HG03565 (cell line): ENCODE data around the gene CCDC102B.
"Not testable (repeated sequence)": the region's sequence is repeated elsewhere in the genome, so short reads cannot be mapped to it uniquely, and the experiment has no call there.

Source experiments
- ATAC-seq: cut with Tn5 transposase; IDR thresholded peaks from one replicate; pipeline ENCODE4 v1.9.1; 2021; ENCODE audit warnings: mild to moderate bottlenecking, moderate library complexity; ENCODE audit not compliant: unreplicated experiment

Gene CCDC102B

DNA sequence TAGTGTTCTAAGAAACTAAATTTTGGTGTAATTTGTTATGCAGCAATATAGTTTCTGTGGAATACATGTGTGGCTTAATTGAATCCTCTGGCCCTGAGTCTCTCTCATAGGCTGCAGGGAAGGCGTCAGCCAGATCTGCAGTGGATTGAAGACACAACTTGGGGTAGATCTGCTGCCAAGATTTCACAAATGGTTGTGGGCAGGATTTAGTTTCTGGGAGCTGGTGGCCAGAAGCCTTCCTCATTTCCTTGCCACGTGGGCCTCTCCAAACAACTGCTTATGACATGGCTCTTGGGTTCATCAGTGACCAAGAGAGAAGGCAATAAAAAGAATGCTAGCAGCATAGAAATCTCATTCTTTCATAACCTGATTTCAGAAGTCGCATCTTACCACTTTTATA lies 28.2 kb downstream of the CCDC102B start:
- no peak for ATAC-seq

- no peak for ATAC-seq
These were observed 32.6 kb downstream of the CCDC102B start for GRCh38 chr18:68830256-68831045.

DNA sequence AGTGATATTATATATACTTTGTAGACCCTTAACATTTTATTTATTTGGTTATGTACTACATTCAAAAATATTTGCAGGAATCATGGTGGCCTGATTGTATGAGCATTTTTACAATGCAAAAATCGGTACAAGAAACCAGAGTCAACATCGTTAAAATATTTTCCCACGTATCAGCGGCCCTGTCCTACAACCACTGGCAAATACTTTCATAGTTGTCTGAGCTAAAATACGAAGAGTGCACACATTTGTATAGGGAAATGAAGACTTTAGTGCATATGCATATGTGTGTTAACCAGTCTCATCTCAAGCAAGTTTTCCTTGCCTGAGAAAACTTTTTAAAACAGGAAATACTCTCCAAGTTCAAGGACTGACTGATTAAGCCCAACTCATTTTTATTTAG lies 35.9 kb downstream of the CCDC102B start:
- no peak for ATAC-seq

DNA sequence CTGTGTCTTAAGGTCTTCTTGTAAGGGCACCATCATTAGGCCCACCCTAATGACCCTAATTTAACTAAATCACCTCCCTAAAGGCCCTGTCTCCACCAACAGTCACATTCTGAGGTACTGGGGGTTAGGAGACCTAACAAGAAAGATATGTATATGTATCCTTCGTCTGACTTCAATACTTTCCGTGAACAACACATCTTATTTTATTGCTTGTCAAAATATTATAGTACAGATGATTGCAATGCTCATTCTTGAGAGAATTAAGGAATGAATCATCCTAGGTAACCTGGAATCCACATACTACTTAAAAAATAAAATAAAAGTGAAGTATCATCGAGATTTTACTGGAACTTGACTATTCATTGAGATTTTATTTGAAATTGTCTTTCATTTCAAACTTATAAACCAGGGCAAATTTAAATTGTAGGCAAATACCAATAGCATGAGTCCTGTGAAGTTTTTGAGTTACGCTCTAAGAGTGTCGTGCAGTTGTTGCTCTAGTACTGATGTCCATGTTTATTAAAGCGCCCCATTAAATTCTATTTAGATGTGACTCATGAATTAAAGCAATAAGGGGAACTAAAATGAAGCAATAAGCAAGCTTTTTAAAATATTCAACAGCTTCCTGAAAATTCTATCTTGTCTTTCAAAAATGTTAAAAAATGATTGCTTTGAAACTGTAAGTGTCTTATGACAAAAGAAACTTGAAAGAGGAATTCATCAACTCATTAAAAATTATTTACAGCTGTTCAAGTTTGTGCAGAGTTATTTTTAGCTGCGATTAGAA lies 40.0 kb downstream of the CCDC102B start:
- ATAC-seq: no peak

DNA sequence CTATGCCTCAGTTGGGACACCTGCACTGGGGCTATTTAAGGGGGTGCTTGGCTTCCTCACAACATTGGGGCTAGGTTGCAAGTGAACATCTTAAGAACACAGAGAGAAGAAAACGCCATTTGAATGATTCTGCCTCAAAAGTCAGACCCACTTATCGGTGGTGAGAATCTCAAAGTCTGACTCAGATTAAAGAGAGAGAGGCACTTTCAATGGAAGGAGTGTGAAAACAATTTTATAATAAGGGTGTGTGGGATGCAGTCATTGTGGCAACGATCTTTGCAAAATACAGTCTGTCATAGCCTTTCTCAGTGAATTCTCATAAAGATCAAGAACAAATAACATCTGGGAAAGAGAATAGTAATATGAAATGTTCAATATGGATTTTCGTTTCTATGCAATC lies 41.8 kb downstream of the CCDC102B start:
- no peak for ATAC-seq

- no peak for ATAC-seq
These were observed 42.8 kb downstream of the CCDC102B start for GRCh38 chr18:68840554-68841263.

GRCh38 chr18:68841301-68841700 lies 43.4 kb downstream of the CCDC102B start:
- no peak for ATAC-seq

- no peak for ATAC-seq
These were observed 45.1 kb downstream of the CCDC102B start for GRCh38 chr18:68842951-68843350.

DNA sequence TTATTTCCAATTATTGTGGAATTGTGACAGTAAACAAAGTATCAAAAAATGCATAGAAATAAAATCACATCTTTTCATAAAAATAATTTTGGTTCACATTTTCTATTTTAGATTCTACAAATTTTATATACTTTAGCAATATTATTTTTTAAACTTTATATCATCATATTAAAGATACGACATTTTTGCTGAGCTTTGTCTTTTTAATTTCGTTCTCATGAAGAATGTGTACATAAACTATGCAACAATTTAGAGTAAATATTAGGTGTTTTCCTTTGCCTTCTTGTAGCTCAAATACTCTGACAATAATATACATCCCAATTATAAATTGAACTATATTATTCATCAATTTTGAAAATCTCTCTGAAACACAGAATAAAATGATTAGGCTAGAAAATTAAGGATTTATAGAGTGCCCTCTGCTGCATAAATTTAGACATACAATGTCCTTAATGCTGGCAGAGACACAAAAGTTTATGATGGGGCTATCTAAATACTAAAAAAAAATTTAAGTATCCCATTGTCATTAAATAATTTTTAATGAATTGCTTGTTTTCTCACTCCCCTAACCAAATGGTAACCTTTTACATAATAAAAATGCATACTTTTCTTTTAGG lies 45.7 kb downstream of the CCDC102B start:
- ATAC-seq: no peak

DNA sequence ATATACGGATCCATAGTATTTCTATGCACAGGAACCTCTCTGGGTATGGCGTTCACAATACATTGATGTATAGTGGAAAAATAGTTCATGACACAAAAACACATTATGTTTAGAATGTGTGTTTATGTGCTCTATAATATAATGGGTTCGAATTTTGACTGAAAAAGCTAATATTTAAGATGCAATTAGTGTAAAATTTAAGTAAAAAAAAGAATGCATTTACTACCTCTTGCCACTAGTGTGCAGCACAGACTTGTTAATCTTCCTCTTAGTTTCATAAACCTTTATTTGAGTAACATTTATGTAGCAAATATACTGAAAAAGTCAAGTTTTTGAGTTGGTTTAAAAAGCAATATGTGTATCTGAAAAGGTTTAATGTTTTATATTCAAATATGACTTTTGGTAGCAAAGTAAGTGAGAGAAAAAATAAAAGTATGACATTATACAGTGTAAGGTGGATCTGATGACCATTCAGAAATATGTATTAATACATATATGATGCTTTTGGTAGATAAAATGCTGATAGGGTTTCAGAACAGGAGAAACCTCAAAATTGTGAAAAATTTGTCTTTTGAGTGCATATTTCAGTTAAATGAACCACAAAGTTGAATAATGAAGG lies 49.4 kb downstream of the CCDC102B start:
- ATAC-seq: peak; percentile 62

- ATAC-seq: no peak
These were observed 50.4 kb downstream of the CCDC102B start for GRCh38 chr18:68848242-68848641.

DNA sequence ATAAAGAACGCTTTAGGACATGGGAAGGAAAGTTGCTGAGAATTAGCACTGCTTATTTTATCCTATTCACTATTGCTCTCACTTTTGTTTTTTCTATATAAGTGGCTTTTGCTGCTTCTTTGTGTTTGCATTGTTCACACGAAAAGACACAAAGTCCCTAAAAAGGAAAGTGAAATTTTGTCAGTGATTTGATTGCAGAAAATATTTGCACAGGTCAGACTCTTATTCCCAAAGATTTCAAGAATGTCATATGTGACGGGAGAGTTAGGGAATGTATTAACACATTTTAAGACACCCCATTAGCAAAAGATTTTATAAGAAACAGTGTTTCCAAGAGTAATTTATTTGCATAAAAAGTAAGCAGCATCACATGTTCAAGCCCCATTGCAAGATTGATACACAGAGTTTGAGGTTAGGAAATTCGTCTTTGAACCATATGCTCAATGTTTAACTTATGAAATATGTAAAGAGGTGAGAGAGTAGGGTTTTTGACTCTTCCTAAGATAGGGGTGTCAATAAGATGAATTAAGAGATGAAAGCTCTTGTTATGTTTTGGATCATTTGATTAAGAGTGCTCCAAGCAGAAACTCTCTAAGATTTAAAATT lies 57.0 kb downstream of the CCDC102B start:
- no peak for ATAC-seq

DNA sequence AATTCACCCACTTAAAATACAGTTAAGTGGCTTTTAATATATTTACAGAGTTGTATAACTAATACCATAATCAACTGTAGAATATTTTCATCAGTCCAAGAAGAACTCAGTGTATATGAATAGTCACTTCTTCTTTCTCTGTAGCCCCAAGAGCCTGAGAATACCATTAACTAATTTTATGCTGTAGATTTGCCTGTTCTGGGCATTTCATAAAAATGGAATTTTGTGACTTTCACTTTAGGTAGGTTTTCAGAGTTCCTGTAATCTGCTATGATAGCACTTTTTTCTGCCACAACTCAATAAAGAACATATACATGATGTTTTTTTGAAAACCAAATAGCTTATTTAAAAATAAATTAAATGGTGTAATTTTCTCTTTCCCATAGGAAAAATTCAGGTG lies 57.6 kb downstream of the CCDC102B start:
- ATAC-seq: no peak

- ATAC-seq: no peak
These were observed 63.5 kb downstream of the CCDC102B start for GRCh38 chr18:68861365-68861764.

DNA sequence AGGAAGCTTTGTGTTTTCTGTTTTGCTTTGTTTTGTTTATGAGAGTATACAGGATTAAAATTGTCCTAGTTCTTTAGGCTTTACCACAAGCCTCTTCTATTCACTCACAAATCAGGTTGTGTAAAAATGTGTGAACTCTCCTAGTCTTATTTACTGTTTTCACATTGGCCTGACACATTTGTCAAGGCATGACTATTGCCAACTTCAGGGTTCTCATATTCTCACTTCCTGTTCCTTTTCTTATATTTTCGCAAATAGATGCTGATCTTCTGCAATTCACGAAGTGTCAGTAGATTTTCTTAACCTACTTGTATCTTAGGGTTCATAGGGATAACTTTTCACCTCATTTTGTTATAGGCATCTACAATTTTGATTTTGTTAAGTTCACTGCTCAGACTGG lies 67.1 kb downstream of the CCDC102B start:
- ATAC-seq: no peak

GRCh38 chr18:68865503-68865902 lies 67.6 kb downstream of the CCDC102B start:
- no peak for ATAC-seq

DNA sequence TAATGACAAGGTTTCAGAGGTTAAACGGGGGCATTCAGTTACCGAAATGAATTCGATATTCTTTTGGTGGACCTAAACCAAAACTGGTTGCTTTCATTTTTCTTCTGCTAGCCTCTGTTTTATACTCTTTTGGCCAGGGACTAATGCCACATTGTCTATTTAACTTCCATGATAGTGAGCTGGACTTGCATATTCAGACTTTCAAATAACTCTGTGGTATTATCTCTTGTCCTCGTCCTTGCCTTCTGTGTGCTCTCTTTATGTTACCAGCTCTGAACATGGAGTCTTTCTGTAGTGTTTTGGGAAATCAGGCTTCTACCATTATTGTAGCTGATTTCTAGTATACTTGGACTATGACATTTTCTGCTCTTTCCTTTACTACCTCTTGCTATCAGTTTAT lies 75.1 kb downstream of the CCDC102B start:
- no peak for ATAC-seq

DNA sequence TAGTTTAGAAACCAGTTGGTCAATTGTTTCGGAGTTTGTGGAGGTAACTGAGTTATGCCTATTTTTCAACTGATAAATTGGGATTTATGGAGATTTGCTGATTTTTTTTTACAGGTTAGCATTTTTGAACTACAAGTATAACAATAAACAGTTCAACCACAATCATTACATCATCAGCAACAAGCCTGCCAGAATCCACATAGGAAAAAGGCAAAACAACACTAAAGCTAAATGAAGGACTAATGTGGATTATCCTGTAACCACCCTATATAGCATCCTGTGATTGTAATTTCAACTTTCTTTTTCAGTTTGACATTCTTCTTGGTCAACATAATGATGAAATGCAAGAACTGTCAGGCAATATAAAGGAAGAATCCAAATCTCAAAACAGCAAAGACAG lies 76.5 kb downstream of the CCDC102B start:
- no peak for ATAC-seq

DNA sequence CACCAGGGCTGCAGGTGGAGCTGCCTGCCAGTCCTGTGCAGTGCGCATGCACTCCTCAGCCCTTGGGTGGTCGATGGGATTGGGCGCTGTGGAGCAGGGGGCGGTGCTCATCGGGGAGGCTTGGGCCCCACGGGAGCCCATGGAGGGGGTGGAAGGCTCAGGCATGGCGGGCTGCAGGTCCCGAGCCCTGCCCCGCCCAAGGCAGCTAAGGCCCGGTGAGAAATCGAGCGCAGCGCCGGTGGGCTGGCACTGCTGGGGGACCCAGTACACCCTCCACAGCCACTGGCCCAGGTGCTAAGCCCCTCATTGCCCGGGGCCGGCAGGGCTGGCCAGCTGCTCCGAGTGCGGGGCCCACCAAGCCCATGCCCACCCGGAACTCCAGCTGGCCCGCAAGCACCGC lies 82.1 kb downstream of the CCDC102B start:
- ATAC-seq: not testable (repeated sequence)

GRCh38 chr18:68887410-68887809 lies 89.5 kb downstream of the CCDC102B start:
- no peak for ATAC-seq
